Neural crest cell (in vitro differentiated cells): ENCODE results near the gene PRKCD. TPM values are rescaled to one million over a fixed set of nuclear protein-coding genes. Genes with fewer than 3 reads are reported as not detected.

ENCODE experiments used
- DNase-seq: peaks from one replicate; pipeline ENCODE4 v3.0.0; 2021; ENCODE audit warnings: low read depth, mixed read lengths, low spot score
- H3K27ac Mint-ChIP-seq: one replicate; pipeline ENCODE4 v1.8.0; 2021; ENCODE audit warnings: mild to moderate bottlenecking, mixed read lengths; ENCODE audit not compliant: unreplicated experiment
- H3K27me3 Mint-ChIP-seq: 2 replicates; pipeline ENCODE4 v1.8.0; 2021; ENCODE audit warnings: low read depth, mild to moderate bottlenecking, mixed read lengths
- H3K36me3 Mint-ChIP-seq: 2 replicates; pipeline ENCODE4 v1.8.0; 2021; ENCODE audit warnings: low read depth, mild to moderate bottlenecking, mixed read lengths
- H3K4me1 Mint-ChIP-seq: 2 replicates; pipeline ENCODE4 v1.8.0; 2021; ENCODE audit warnings: mixed read lengths
- H3K4me3 Mint-ChIP-seq: one replicate; pipeline ENCODE4 v1.8.0; 2021; ENCODE audit warnings: mild to moderate bottlenecking, mixed read lengths
- H3K9me3 Mint-ChIP-seq: 2 replicates; pipeline ENCODE4 v1.8.0; 2021; ENCODE audit warnings: mixed read lengths
- total RNA-seq: library from RNA; stranded (reverse); gene quantifications from 2 replicates; pipeline ENCODE4 v1.2.1, GENCODE V29; 2021
- TF ChIP-seq, protein P1 (sequence below): fragments of 200-600 bp; sonication (generic); conservative IDR thresholded peaks from 2 replicates; pipeline ENCODE4 v1.5.0; 2021; ENCODE audit warnings: antibody characterized with exemption, mild to moderate bottlenecking

The PRKCD gene
- total RNA-seq, 1 donor from 2014 or later: 10.8 TPM

DNA sequence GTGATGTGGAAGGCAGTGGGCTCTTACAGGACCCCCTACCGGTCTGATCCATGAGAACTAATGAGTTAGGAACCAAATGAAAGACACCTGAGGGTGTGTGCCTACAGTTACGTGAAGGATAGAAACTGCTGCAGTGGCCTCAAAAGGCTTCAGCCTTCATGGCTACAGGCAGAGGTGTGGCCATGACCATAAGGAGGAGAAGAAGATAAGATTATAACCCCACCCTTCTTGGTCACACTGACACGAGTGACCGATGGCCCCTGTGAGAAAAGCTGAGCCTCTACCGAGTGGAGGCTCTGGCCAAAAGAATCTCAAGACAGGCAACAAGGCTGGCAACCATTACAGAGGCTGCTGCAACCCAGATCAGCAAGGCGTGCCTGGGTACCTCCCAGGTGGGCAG, 37.1 kb upstream of the PRKCD start:
- H3K27ac Mint-ChIP-seq: no peak overlapping the region
- H3K9me3 Mint-ChIP-seq: no peaks in the 10 kb centered on the region
- H3K4me1 Mint-ChIP-seq: no peaks in the 10 kb centered on the region
- no peak for DNase-seq
- TF ChIP-seq, protein P1, sequence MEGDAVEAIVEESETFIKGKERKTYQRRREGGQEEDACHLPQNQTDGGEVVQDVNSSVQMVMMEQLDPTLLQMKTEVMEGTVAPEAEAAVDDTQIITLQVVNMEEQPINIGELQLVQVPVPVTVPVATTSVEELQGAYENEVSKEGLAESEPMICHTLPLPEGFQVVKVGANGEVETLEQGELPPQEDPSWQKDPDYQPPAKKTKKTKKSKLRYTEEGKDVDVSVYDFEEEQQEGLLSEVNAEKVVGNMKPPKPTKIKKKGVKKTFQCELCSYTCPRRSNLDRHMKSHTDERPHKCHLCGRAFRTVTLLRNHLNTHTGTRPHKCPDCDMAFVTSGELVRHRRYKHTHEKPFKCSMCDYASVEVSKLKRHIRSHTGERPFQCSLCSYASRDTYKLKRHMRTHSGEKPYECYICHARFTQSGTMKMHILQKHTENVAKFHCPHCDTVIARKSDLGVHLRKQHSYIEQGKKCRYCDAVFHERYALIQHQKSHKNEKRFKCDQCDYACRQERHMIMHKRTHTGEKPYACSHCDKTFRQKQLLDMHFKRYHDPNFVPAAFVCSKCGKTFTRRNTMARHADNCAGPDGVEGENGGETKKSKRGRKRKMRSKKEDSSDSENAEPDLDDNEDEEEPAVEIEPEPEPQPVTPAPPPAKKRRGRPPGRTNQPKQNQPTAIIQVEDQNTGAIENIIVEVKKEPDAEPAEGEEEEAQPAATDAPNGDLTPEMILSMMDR: no peak
- no peak overlapping the region for H3K4me3 Mint-ChIP-seq
- H3K27me3 Mint-ChIP-seq: no peaks in the 10 kb centered on the region
- peaks cover 2% of the 10 kb centered on the region for H3K36me3 Mint-ChIP-seq

DNA sequence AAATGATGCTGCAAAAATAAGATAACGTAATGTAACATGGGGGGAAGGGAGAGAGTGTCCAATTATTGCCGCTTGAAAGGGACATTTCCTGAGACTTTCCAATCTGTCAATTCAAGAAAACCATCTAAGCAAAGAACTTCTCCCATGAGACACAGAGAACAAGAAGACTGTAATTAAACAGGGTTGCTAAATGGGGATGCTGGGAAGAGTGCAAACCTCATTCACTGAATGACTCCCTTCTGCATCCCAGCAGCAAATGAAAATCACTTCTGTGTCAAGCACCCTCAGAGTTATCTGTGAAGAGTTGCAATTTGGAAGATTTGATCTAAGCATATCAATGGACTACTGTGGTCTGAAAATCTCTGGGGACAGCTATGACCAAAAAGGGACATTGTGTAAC, 34.4 kb upstream of the PRKCD start:
- peaks cover 20% of the 10 kb centered on the region for H3K4me1 Mint-ChIP-seq
- no peaks in the 10 kb centered on the region for H3K27me3 Mint-ChIP-seq
- H3K27ac Mint-ChIP-seq: no peak overlapping the region
- TF ChIP-seq, protein P1: no peak
- no peaks in the 10 kb centered on the region for H3K9me3 Mint-ChIP-seq
- H3K4me3 Mint-ChIP-seq: peak overlapping the region; percentile 35
- no peak for DNase-seq
- H3K36me3 Mint-ChIP-seq: no peaks in the 10 kb centered on the region

DNA sequence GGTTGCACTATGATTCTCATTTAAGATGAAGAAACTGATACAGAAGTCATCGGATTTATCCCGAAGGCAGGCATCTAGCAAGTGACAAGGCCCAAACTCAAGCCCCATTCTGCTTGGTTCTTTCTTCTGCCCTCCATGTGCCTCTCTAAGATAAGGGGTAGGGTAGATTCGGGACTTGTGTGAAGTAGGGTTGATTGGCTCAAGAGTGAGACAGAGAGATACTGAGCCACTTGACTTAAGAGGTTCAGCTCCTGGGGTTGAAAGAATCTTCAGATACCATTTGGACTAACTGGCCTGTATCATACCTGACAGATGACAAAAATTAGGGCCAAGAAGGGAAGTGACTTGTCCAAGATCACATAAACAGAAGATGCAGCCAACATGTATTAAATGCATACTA, 31.7 kb upstream of the PRKCD start:
- Mint-ChIP-seq H3K4me1 (peaks cover 20% of the 10 kb centered on the region), H3K27ac (no peak overlapping the region), H3K27me3 (no peaks in the 10 kb centered on the region), H3K36me3 (no peaks in the 10 kb centered on the region), H3K4me3 (peak overlapping the region; percentile 89), H3K9me3 (no peaks in the 10 kb centered on the region)
- no peak for DNase-seq
- TF ChIP-seq, protein P1: no peak

DNA sequence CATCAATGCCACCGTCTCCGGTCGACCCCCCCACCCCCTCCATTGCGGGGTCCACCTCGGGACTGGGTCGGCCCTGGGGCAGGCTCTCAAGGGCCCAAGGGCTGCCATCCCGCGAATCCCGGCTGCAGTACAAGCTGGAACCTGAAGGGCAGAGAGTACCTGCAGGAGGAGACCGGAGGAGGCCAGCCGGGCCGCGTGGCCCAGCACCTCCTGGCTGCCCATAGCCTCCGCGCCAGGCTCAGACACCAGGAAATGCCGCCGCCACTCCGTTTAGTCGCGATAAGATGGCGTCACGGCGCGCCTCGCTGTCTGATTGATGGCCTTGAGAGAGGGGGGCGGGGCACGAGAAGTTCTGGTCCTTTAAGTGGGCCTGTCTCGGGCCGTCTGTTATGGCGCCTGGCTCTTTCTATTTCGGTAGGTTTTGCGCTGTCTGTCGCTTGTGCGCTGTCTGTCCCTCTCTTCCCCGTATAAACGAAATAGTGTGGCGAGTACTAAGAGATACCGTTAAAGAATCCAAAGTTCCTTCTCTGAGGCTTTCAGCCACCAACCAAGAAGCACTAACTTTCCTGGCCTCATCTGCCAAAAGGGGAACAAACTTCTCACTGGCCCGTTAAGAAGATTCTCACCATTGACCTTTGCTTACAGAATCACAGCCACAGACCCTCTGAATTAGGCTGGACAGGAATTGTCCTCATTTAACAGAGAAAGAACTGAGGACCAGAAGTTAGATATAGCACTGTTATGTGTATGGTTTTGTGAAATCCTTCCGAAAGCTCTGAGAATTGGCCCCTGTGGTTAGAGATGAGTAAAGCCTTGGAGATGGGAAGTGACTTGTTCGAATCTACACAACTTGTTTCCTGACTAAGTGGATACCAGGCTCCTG, 30.6 kb upstream of the PRKCD start, which contains the start of gene RFT1:
RFT1 (minus strand) TSS at position 257 of the 883 bp plus-strand sequence; CDS start at position 222, 35 bp downstream.
- H3K36me3 Mint-ChIP-seq: no peaks in the 10 kb centered on the region
- H3K27me3 Mint-ChIP-seq: no peaks in the 10 kb centered on the region
- peak; percentile 95 for DNase-seq
- peaks cover 20% of the 10 kb centered on the region for H3K4me1 Mint-ChIP-seq
- peak within 1 kb of the TSS; percentile 94 for H3K27ac Mint-ChIP-seq
- TF ChIP-seq, protein P1: peak; percentile 23
- peak within 1 kb of the TSS; percentile 89 for H3K4me3 Mint-ChIP-seq
- H3K9me3 Mint-ChIP-seq: no peaks in the 10 kb centered on the region

DNA sequence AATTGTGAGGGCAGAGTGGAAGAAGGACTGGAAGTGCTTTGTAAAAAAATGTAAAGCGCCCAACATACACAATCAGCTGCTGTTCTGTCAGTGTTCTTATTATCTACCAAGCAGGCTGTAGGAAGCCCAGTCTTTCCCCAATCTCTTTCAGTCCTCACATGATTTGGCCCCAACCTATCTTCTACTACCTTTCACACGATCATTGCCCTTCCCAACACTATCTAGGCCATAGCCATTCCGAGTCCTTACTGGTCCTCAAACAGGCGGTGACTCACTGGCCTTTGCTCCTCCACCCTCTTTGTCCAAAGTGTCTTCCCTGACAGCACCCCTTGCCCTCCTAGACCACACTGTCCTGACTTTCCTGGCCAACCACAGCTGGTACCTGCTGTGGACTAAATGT, 29.9 kb upstream of the PRKCD start:
- no peaks in the 10 kb centered on the region for H3K36me3 Mint-ChIP-seq

More for the DNA sequence above, 29.9 kb upstream of the PRKCD start:
- TF ChIP-seq, protein P1: no peak
- no peaks in the 10 kb centered on the region for H3K27me3 Mint-ChIP-seq
- H3K27ac Mint-ChIP-seq: peak overlapping the region; percentile 94
- DNase-seq: no peak
- peak overlapping the region; percentile 89 for H3K4me3 Mint-ChIP-seq
- peaks cover 20% of the 10 kb centered on the region for H3K4me1 Mint-ChIP-seq
- no peaks in the 10 kb centered on the region for H3K9me3 Mint-ChIP-seq
